Stimulated activated naive CD4-positive, alpha-beta T cell (primary cell): Measurements from ENCODE around the gene ATL3.
"Not testable (repeated sequence)": the region's sequence is repeated elsewhere in the genome, so short reads cannot be mapped to it uniquely, and the experiment has no call there.

Experiments used
- DNase-seq, 6 experiments: peaks; one replicate each; lab custom pipeline; 2025; lab: John Stamatoyannopoulos, UW

ATL3 gene

DNA sequence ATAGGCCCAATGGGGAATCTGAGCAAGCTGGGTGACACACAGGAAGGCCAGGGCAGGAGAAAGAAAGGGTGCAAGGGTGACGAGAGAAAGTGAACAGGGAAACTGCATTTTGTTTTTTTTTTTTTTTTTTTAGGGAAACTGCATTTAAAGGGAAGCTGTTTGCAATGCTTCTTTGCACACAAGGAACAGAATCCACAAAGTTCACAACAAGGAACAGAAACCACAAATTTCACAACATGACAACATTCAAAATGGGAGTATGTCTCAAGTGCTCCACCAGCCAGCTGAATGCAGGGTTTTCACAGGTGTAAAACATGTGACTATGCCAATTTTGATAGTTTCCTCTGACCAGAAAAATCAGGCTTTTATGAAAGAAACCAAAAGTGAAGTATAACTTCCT, 50.1 kb downstream of the ATL3 start:
- no peak for DNase-seq

DNA sequence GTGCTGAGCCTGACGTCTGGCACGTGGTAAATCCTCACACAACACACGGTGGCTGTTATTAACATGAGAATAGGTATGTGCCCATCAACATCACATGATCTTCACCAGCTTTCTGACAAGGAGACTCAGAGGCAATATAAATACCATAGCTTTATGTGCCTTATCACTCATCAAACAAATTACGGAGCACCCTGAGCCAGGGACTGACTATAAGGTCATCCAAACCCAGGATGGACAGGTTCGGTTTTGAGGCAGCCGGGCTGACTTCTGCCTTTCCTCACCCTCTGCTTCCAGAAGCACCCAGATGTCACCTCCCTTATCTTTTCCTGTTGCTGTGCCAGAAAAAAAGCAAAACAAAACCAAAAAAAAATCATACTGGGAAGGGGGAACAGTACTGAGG, 51.2 kb downstream of the ATL3 start:
- no peak for DNase-seq

DNA sequence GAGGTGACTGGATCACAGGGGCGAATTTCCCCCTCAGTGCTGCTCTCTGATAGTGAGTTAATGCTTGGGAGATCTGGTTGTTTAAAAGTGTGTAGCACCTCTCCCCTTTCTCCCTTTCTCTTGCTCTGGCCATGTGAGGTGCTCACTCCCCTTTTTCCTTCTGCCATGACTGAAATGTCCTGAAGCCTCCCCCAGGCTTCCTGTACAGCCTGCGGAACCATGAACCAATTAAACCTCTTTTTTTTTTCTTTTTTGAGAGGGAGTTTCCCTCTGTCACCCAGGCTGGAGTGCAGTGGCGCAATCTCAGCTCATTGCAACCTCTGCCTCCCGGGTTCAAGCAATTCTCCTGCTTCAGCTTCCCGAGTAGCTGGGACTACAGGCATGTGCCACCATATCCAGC, 53.5 kb downstream of the ATL3 start:
- DNase-seq: not testable (repeated sequence)

DNA sequence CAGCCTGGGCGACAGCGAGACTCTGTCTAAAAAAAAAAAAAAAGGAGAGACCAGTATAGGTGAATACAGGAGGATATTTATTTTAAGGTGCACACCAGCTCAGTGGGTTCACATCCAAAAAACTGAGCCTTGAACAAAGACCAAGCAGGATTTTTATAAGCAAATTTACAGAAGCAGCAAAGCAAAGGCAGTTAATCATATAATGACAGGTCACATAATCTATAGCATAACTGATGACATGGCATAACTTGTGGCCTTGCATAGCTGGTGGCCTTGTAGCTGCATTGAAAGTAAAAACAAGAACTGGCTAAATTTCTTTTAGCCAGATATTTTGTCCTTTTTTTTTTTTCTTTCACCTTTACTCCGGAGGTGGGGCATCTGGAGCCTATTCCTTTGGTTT, 54.2 kb downstream of the ATL3 start:
- DNase-seq: no peak

DNA sequence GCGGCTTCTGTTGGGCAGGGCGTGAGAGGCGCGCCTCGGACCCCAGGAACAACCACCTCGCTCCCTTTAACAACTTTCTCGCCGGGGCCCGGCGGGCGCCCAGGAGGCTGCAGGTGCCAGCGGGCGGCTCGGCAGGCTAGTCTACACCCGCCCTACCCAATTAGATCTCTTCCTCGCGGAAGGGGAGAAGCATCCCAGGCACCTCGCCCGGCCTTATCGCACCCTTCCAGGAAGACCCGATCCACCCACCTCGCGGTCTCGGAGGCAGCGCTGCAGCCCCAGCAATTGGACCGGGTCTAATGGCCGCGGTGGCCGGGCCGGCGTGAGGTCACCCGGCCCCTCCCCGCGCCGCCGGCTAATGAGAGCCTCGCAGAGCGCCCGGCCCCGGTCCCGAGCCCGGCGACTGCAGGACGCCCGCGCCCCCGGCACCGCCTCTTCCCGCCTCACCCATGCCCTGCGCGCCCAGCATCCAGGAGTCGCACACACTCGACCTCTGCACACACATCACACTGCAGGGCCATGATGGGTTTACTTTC, 57.0 kb downstream of the ATL3 start, which contains the start of gene PLAAT3:
PLAAT3 (minus strand) TSS at position 298 of the 536 bp plus-strand sequence. CDS start 419 bp downstream, outside the sequence.
- DNase-seq: peak in 3 of 6 experiments; percentile 5 to 45 (median 27)

DNA sequence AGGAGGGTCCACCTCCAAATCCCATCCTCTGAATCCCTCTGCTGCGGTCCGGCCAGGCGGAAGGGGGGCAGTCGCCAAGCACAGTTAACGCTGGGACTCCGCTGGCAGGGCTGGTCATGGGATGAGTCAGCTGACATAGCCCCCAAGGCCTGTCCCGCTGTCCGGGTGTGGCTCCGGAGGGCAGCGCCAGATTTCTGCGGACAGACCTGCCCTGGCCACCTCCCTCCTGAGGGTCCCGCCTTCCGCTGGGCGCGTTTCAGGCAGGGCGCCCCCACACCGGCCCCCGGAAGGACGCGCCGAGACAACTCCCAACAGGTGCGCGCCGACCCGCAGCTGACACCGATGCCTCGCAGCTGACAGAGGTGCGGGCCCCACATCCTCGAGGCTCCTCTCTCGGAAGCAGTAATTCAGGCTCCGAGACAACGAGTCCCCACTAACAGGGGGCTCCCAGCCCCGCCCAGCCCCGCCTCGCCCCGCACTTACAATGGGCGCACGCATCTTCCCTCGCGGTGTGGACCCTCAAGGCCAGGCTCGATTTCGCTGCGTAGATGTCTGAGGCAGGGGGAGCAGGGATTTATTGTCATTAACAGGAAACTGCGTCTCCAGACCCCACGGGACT, 57.5 kb downstream of the ATL3 start:
- DNase-seq: peak in 5 of 6 experiments; percentile 10 to 47 (median 27)

DNA sequence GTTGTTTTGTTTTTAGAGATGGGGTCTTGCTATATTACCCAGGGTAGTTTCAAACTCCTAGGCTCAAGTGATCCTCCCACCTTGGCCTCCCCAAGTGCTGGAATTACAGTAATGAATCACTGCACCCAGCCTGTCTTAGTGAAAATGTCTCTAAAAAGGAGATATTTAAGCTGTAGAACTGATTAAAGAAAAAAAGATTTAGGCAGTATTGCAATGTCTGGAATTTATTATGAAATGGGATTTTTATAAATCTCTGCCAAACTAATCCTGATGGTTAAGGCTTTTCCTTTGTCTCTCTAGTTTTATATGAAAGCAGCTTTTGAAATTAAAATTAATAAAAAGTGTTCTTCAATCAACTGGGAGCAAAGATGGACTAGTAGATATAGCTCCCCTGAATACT, 59.0 kb downstream of the ATL3 start:
- no peak for DNase-seq

DNA sequence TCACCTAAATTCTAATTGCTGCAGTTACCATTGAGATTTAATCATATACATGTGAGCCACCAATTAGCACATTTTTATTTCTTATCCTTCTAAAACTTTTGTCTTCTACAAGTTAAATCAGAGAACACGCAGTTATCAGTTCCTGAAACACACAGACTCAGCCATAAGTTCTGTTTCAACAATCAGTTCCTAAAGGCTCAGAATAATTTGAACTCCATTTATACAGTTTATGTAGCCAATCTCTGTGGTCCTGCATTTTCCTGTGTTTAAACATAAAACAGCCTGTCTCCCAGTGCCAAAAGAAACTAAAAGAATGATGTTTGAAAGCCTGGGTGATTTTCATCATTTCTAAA, 59.8 kb downstream of the ATL3 start:
- DNase-seq: no peak

DNA sequence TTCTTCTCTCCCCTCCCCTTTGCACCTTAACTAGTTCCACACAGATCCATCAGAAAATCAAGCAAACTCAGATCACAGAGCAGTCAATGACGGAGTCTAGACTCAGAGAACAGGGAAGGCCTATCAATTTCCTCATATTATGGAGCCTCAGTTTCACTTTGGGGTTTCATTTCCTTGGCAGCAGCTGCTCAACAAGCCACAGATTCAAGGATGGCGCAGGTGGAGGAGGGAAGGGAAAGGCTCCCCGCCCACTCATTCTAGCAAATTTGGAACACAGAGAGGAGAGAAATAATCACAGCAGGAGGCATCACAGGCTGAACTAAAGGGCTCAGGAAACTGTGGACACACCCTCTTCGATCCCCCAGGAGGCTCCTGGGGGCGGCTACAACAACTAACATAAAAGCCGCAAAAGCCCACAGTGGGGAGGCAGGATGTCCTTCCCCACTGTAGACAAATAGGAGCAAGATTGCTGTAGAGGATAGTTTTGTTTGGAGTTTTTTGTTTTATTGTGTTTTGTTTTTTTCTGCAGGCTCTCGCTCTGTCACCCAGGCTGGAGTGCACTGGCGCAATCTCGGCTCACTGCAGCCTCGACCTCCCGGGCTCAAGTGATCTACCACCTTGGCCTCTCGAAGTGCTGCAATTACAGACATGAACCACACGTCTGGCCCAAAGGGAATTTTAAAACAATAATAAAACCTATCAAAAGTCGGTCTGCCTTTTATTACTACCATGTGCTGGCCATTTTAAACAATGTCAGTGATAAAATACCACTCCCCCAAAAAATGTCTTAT, 60.4 kb downstream of the ATL3 start:
- no peak for DNase-seq

DNA sequence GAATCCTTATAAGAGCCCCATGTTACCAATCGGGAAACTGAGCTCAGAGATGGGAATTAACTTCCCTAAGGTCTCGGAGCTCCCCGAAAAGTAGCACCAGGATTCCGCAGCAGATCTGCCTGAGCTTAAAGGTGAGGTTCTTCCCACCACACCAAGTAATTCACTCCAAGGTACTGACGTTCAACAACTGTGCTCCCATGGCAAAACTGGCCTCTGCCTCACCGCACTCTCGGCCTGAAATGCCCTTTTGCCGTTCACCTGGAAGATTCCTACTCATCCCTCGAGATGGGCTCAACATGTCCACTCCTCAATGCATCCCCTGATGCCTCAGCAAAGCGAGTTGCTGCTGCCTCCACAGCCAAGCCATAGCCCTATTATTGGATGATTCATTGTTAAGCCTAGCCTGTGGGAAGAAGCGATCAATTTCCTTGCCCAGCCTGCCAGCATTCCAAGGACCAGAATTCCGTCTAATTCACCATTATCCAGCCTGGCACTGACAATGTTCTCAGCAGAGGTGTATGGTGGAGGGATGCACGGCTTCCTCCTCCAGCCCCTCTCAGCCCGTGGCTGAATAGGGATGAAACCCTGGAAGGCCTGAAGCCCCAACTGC, 61.1 kb downstream of the ATL3 start:
- DNase-seq: no peak

DNA sequence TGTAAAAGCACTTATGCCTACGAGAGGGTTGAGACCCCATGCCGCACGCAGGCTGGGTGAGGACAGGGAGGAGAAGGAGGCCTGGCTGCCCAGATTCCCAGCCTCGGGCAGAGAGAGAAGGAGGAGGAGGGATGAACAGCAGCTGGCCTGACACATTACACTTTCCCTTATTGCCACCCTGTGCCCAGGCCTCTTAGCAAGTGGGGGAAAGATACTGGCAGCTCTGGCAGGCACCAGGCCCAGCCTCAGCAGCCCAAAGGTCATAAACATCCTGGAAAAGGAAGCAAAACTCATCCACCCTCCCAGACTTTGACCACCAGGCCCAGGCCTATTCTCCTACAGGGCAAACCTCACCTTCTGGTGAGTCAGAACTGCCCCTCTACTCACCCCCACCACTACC, 61.6 kb downstream of the ATL3 start:
- DNase-seq: no peak

DNA sequence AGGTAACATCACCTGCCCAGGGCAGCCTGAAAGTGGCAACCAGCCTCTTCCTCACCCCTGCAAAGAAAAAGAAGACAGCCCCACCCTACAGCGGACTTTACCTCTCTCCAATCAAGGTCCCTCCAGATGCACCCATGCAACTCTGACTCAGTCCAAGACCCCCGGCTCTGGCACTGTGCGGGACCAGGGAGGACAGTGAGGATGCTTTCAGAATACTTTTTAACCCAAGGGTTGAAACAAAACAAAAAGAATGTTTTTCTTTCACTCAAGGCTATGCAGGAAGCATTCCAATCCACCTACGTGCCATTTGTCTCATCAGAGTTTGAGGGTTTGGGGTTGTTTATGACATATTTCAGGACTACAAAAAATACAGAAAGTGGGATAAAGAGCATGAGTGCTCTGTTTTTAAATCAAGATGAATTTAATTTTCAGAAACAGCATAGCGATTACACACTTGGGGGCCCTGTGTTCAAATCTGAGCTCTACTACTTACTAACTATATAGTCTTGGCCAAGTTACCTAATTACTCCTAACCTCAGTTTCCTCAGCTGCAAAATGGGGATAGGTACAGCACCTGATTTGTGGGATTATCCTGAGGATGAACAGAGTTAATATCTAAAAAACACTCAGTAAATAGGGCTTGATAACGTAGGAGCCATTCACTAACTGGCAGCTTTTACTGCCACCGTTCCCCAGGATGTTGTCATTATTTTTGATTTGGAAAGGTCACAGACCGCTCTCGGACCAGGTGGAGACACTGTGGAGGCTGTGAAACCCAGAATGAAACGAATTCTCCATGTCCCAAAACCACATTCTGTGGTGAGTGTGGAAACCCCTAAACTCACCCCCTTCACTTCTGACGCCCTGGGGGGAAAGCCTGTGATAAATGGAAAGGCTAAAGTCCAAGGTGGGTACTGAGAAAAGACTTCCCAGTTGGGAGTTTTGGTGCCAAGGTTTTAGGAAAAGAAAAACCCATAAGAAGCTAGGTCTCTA, 62.5 kb downstream of the ATL3 start:
- DNase-seq: no peak

DNA sequence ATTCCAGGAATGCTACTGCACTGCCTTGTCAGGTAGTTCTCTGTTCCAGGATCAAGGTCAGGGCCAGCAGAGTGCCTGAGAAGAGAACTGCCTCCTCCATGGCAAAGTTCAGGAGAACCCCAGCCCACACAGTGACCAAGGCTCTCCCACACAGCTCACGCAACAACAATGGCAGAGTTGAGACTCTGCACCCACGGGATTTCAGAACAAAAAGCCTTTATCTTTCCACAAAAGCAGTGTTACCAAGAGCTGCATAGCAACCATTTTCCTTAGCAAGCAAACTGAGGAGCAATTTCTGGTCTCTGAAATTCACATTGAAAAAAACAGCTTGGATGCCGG, 68.0 kb downstream of the ATL3 start:
- no peak for DNase-seq

DNA sequence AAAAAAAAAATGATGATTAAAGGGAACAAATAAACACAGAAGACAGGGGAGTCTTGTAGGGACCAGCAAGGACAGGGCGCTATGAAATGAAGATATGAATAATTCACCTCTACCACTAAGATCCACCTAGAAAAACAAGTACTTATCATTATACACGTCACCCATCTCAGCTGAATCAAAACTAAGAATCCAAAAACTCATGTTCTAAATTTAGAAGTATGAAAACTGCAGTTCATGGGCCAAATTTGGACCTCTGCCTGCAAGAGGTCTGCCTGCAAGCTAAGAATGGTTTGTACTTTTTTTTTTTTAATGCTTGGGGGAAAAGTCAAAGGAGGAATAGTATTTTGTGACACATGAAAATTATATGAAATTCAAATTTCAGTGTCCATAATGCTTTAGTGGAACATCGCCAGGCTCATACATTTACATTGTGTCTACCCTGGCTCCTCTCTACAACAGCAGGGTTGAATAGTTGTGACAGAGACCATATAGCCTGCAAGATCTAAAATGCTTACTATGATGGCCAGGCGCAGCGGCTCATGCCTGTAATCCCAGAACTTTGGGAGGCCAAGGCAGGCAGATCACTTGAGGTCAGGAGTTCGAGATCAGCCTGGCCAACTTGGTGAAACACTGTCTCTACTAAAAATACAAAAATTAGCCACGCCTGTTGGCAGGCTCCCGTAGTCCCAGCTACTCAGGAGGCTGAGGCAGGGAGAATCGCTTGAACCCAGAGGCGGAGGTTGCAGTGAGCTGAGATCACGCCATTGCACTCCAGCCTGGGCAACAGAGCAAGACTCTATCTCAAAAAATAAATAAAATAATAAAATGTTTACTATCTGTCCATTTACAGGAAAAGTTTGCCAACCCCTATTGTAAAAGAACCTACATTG, 68.6 kb downstream of the ATL3 start:
- DNase-seq: not testable (repeated sequence)

DNA sequence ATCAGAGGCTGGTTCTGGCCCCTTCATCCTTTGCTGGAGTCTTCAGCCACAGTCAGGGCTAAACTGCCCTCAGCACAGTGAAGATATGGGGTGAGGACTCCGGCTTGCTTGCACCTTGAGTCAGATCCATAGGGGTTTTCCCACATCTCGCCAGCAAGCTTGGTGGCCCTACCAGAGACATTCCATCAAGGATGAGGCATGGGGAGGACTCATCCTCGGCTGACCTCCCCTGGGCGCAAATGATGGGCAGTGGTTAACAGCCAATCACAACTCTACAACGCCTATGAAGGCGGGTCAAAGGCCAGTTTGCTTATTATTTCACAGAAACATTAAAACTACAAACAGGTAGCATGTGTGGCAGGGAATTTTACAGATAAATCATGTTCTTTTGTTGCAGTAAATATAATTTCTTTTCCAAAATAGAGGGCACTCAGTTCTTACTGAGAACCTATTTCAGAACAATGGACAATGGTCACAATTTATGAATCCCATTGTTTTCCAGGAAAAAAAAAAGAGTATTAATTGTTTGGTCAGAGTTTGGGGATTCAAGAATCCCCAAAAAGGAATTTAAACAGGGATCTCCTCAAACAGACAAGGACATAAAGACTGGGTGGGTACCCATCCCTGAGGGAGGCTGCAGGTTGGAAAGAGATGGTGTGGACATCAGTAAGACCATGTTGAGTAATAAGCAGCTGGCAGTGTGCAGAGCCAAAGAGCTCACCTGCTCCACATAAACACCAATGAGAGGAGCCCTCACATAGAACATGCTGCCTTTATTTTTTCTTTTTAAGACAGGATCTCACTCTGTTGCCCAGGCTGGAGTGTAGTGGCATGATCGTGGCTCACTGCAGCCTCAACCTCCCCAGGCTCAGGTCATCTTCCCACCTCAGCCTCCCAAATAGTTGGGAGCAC, 71.7 kb downstream of the ATL3 start:
- no peak for DNase-seq

DNA sequence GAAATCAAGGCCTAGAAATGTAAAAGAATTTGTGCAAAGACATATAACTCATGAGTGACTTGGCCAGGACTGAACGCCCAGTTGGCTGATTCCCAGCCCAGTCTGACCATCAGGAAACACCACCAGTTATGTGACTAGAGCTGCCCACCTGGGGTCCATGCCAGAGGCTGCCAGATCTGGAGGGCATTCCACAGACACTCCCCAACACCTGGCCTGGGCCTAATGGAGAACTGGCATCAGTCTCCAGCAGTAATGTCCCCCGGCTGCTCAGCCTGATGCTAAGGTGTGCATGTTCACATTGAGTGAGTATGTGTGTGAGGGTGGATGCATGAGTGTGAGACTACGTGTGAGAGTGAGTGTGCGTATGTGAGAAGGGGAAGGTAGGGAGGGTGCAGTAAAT, 72.6 kb downstream of the ATL3 start:
- no peak for DNase-seq

DNA sequence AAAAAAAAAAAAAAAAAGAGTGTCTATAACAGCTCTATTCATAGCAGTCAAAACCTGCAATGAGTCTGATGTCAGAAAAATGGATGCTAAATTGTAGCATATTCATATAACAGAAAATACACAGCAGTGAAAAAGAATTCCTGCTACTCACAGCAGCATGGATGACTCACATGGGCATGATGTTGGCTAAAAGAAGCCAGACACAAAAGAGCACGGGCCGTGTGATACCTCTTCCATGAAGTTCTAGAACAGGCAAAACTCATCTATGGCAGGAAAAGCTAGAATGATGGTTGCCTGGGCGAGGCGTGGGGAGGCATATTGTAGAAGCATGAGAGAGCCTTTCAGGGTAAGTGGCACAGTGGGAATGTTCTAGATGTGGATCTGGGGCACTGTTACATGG, 75.9 kb downstream of the ATL3 start:
- DNase-seq: no peak

DNA sequence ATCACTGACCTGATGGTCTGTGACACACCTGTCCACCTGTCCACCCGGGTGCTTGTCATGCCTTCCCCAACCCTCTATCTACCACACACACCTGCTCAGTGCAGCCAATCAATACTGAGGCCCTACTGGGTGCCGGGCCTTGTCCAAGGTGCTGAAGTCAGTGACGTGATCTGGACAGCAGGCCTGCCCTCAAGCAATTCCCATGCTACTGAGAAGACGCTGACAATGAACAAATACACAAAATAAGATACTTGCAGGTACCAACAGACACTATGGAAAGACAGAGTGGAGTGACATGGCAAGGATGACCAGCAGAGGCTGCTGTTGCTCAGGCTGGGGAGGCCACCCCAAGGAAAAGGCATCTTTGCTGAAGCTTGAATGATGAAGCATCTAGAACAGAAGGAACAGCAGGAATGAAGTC, 78.2 kb downstream of the ATL3 start:
- no peak for DNase-seq

DNA sequence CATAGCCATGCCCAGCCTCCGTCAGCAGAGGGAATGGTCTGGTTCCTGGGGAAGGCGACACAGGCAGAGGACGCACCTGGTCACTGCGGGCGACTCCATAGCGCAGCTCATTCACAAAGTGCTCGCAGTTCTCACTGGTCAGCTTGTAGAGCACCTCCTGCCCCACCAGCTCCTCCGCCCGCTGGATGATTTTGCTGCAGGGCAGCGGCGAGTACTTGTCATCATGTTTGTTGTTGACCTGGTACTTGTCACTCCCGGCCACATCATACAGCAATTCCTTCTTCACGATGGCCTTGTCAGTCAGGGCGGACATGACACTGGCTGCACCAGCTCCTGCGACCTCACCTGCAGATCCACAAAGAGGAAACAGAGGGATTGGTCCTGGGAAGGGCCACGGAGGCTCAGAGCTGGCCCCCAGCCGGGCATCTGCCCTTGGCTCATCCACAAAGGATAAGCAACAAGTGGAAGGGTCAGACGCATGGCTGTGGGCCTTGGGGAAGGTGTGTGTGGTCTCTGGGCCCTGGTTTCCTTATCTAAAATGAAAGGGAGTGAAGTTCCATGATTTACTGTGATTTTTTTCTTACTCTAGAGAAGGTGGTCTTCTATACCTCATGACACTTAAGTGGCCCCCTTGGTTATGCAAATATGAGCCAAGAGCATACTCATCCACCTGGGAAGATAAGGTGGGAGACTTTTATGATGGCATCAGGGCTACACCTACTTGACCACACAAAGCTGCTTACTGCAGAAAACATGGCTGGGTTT, 81.0 kb downstream of the ATL3 start:
- DNase-seq: no peak
